ENCODE measurements around the gene XXYLT1.

XXYLT1 gene

DNA sequence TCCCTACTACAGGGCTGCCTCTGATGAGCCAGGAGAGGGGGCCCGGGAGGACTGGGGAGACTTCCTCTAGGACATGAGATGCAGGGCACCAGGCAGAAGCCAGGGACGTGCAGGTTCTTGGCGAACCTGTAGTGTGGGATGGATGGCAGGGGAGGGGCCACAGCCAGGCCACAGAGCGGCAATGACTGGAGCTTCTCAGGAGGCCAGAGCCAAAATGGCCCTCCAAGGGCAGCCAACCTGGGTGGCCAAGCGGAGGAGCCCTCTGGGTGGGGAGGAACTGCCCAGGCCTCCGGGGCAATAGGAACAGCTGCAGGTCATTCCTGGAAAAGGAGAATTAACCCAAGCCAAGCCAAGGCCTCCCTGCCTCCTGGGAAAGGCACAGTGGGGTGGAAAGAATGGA lies 224.5 kb downstream of the XXYLT1 start:
- POLR2A ChIA-PET = no interaction called here
- DNase-seq (ENCODE audit: extremely low spot score) = no peak
- CTCF ChIA-PET = no interaction called here
- TF ChIP-seq, protein P1, sequence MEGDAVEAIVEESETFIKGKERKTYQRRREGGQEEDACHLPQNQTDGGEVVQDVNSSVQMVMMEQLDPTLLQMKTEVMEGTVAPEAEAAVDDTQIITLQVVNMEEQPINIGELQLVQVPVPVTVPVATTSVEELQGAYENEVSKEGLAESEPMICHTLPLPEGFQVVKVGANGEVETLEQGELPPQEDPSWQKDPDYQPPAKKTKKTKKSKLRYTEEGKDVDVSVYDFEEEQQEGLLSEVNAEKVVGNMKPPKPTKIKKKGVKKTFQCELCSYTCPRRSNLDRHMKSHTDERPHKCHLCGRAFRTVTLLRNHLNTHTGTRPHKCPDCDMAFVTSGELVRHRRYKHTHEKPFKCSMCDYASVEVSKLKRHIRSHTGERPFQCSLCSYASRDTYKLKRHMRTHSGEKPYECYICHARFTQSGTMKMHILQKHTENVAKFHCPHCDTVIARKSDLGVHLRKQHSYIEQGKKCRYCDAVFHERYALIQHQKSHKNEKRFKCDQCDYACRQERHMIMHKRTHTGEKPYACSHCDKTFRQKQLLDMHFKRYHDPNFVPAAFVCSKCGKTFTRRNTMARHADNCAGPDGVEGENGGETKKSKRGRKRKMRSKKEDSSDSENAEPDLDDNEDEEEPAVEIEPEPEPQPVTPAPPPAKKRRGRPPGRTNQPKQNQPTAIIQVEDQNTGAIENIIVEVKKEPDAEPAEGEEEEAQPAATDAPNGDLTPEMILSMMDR (IDR thresholded peaks at IDR 0.05; ENCODE audit: control extremely low read depth, extremely low read depth, low read depth, missing control alignments) = no peak

GRCh38 chr3:195045481-195046210 lies 225.3 kb downstream of the XXYLT1 start:
- CTCF ChIA-PET = no interaction called here
- no peak for DNase-seq (ENCODE audit: extremely low spot score)
- POLR2A ChIA-PET = no interaction called here
- TF ChIP-seq, protein P1 (IDR thresholded peaks at IDR 0.05; ENCODE audit: control extremely low read depth, extremely low read depth, low read depth, missing control alignments) = no peak

- TF ChIP-seq, protein P1 (IDR thresholded peaks at IDR 0.05; ENCODE audit: control extremely low read depth, extremely low read depth, low read depth, missing control alignments) = no peak
- no peak for DNase-seq (ENCODE audit: extremely low spot score)
- ChIA-PET POLR2A (no interaction called here), CTCF (no interaction called here)
Measured at GRCh38 chr3:195044411-195044810, 226.5 kb downstream of the XXYLT1 start.

GRCh38 chr3:195043607-195044339 lies 227.2 kb downstream of the XXYLT1 start:
- DNase-seq (ENCODE audit: extremely low spot score) = no peak
- POLR2A ChIA-PET = no interaction called here
- TF ChIP-seq, protein P1 (IDR thresholded peaks at IDR 0.05; ENCODE audit: control extremely low read depth, extremely low read depth, low read depth, missing control alignments) = no peak
- CTCF ChIA-PET = no interaction called here

DNA sequence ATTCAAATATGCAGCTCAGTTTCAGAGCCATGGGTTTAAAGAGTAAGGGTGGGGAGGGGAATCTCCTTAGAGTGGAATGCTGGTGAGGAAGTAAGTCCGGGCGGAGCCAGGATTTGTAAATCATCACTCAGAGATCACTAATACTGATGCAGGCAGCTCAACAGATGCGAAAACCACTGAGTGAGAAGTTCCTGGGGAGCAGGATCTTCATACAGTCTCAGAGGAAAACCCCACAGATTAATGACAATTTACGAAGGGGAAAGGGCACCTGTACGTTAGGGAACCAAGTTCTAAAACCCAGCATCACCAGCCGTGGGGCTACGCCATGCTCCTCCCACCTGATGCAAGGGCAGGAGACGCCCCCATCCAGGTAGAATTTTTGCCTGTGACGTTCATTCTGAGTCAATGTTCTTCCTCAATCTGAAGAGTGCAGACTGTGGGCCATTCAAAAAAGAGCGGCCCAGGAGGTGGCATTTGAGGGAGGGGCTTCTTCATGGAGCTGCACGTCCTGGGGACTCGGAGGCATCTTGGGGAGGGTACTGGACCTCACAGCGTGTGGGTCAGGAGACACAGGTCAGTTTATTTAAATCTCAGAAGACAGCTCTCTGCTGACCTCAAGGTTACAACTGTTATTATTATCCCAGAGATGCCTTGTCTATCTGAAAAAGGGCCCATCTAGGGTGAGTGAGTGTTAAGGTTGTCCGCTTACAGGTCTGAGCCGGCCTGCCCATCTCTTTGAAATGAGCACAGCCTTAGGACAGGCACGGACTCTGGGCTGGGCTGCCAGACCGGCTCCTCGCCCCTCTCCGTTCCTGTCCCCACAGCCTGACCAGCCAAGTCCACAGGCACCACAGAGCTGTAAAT lies 228.0 kb downstream of the XXYLT1 start:
- POLR2A ChIA-PET = no interaction called here
- no peak for DNase-seq (ENCODE audit: extremely low spot score)
- CTCF ChIA-PET = no interaction called here
- TF ChIP-seq, protein P1 (IDR thresholded peaks at IDR 0.05; ENCODE audit: control extremely low read depth, extremely low read depth, low read depth, missing control alignments) = no peak

All from GM10248 (cell line).